Loucy (cell line): ENCODE data around the gene HOXA10.

ENCODE experiments used
- H2AFZ ChIP-seq: fragments of 200-600 bp; sonication (generic); 2 replicates; pipeline ENCODE4 v1.6.0; 2016; ENCODE audit warnings: antibody characterized with exemption, mild to moderate bottlenecking, low read length, moderate library complexity
- H3F3A ChIP-seq: fragments of 200-600 bp; 2 replicates; pipeline ENCODE4 v1.6.0; 2016; ENCODE audit warnings: antibody characterized with exemption, low read depth, mild to moderate bottlenecking
- H3K27me3 ChIP-seq: fragments of 200-600 bp; sonication (generic); 2 replicates; pipeline ENCODE4 v1.6.1; 2014; ENCODE audit warnings: low read length, mild to moderate bottlenecking; ENCODE audit not compliant: insufficient read depth, poor library complexity, severe bottlenecking
- H3K36me3 ChIP-seq: fragments of 200-600 bp; sonication (generic); 2 replicates; pipeline ENCODE4 v1.6.1; 2016; ENCODE audit warnings: low read length; ENCODE audit not compliant: insufficient read depth
- H3K4me1 ChIP-seq: fragments of 200-600 bp; sonication (generic); 2 replicates; pipeline ENCODE4 v1.5.1; 2014; ENCODE audit warnings: low read length, mild to moderate bottlenecking; ENCODE audit not compliant: insufficient read depth, poor library complexity, severe bottlenecking
- H3K4me2 ChIP-seq: fragments of 200-600 bp; sonication (generic); 2 replicates; pipeline ENCODE4 v1.6.0; 2014; ENCODE audit warnings: antibody characterized with exemption, low read length, low read depth, mild to moderate bottlenecking; ENCODE audit not compliant: poor library complexity, severe bottlenecking
- H3K4me3 ChIP-seq: fragments of 200-600 bp; sonication (generic); 2 replicates; pipeline ENCODE4 v1.5.1; 2014; ENCODE audit warnings: low read length, mild to moderate bottlenecking, mixed read lengths; ENCODE audit not compliant: poor library complexity, severe bottlenecking
- H3K79me2 ChIP-seq: fragments of 200-600 bp; sonication (generic); 2 replicates; pipeline ENCODE4 v1.6.1; 2014; ENCODE audit warnings: low read length; ENCODE audit not compliant: insufficient read depth
- H3K9ac ChIP-seq: fragments of 200-600 bp; sonication (generic); 2 replicates; pipeline ENCODE4 v1.6.0; 2014; ENCODE audit warnings: mild to moderate bottlenecking, low read depth, low read length, moderate library complexity; ENCODE audit not compliant: poor library complexity, severe bottlenecking
- H3K9me2 ChIP-seq: fragments of 200-600 bp; sonication (generic); replicated peaks from 2 replicates; pipeline ENCODE4 v1.6.1; 2016; ENCODE audit warnings: low read depth, low read length, mixed read lengths
- H3K9me3 ChIP-seq: fragments of 200-600 bp; sonication (generic); 2 replicates; pipeline ENCODE4 v1.6.1; 2014; ENCODE audit warnings: mild to moderate bottlenecking, antibody characterized with exemption, low read length, low read depth; ENCODE audit not compliant: insufficient read depth
- H4K20me1 ChIP-seq: fragments of 200-600 bp; sonication (generic); 2 replicates; pipeline ENCODE4 v1.6.0; 2014; ENCODE audit warnings: antibody characterized with exemption, low read length, mild to moderate bottlenecking; ENCODE audit not compliant: insufficient read depth, poor library complexity, severe bottlenecking
- EZH2phosphoT487 ChIP-seq: fragments of 200-600 bp; IDR thresholded peaks from 2 replicates; pipeline ENCODE4 v1.6.1; 2018; ENCODE audit warnings: antibody characterized with exemption, mild to moderate bottlenecking, moderate library complexity, borderline replicate concordance
- TF ChIP-seq, protein P1 (sequence below): fragments of 200-600 bp; sonication (generic); conservative IDR thresholded peaks from 2 replicates; pipeline ENCODE4 v1.5.1; 2014; ENCODE audit warnings: mild to moderate bottlenecking, antibody characterized with exemption, low read length

The HOXA10 gene

GRCh38 chr7:27164045-27164366 is 10.1 kb downstream of the HOXA10 start:
- peak overlapping the region; percentile 91 for H3K4me2 ChIP-seq
- H3K9ac ChIP-seq = peak overlapping the region; percentile 99
- peaks cover 58% of the 10 kb centered on the region for H3K27me3 ChIP-seq
- no peaks in the 10 kb centered on the region for H3K9me2 ChIP-seq
- H3K4me3 ChIP-seq = peak overlapping the region; percentile 94
- peaks cover 94% of the 10 kb centered on the region for H3K79me2 ChIP-seq
- no peak overlapping the region for H2AFZ ChIP-seq
- H3K4me1 ChIP-seq = peaks cover 13% of the 10 kb centered on the region
- peaks cover 49% of the 10 kb centered on the region for H4K20me1 ChIP-seq
- peaks cover 14% of the 10 kb centered on the region; the same call in 1 of the 2 replicates for H3F3A ChIP-seq
- no peaks in the 10 kb centered on the region for H3K9me3 ChIP-seq
- TF ChIP-seq, protein P1, sequence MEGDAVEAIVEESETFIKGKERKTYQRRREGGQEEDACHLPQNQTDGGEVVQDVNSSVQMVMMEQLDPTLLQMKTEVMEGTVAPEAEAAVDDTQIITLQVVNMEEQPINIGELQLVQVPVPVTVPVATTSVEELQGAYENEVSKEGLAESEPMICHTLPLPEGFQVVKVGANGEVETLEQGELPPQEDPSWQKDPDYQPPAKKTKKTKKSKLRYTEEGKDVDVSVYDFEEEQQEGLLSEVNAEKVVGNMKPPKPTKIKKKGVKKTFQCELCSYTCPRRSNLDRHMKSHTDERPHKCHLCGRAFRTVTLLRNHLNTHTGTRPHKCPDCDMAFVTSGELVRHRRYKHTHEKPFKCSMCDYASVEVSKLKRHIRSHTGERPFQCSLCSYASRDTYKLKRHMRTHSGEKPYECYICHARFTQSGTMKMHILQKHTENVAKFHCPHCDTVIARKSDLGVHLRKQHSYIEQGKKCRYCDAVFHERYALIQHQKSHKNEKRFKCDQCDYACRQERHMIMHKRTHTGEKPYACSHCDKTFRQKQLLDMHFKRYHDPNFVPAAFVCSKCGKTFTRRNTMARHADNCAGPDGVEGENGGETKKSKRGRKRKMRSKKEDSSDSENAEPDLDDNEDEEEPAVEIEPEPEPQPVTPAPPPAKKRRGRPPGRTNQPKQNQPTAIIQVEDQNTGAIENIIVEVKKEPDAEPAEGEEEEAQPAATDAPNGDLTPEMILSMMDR = no peak
- TF ChIP-seq EZH2phosphoT487 = no peak
- peaks cover 44% of the 10 kb centered on the region for H3K36me3 ChIP-seq

DNA sequence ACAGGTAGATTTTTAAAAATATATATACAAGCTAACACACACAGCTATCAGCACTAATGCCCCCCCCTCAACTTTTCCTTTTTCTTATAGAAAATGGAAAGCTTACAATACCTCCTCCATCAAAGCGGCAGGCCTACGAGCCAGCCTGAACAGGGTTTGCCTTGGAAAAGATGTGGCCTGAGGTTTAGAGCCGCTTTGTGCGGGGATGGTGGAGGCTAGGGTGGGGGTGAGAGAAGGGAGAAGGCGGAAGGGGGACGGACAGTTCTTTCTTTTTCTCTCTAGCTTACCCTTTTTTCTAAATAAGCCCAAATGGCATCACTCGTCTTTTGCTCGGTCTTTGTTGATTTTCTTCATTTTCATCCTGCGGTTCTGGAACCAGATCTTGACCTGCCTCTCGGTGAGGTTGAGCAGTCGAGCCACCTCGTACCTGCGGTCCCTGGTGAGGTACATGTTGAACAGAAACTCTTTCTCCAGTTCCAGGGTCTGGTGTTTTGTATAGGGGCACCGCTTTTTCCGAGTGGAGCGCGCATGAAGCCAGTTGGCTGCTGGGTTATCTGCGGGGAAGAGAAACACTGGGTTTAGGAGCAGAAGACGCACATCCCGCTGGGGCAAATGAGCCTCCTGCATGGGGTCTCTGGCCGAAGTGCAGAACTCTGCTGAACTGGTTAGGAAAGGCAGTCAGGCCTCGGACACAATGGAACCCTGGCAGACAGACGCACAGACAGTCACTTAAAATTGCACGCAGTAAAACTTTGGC is 10.7 kb downstream of the HOXA10 start:
- H3K27me3 ChIP-seq = peaks cover 53% of the 10 kb centered on the region
- peak overlapping the region; percentile 94 for H3K4me3 ChIP-seq
- H2AFZ ChIP-seq = no peak overlapping the region
- no peak for TF ChIP-seq EZH2phosphoT487
- TF ChIP-seq, protein P1 = no peak
- no peaks in the 10 kb centered on the region for H3K9me3 ChIP-seq
- H3F3A ChIP-seq = peaks cover 12% of the 10 kb centered on the region; the same call in 1 of the 2 replicates
- H3K4me2 ChIP-seq = peak overlapping the region; percentile 91
- peaks cover 39% of the 10 kb centered on the region for H3K36me3 ChIP-seq
- no peaks in the 10 kb centered on the region for H3K9me2 ChIP-seq
- peaks cover 49% of the 10 kb centered on the region for H4K20me1 ChIP-seq
- peak overlapping the region; percentile 99 for H3K9ac ChIP-seq
- peaks cover 94% of the 10 kb centered on the region for H3K79me2 ChIP-seq
- peaks cover 17% of the 10 kb centered on the region for H3K4me1 ChIP-seq

DNA sequence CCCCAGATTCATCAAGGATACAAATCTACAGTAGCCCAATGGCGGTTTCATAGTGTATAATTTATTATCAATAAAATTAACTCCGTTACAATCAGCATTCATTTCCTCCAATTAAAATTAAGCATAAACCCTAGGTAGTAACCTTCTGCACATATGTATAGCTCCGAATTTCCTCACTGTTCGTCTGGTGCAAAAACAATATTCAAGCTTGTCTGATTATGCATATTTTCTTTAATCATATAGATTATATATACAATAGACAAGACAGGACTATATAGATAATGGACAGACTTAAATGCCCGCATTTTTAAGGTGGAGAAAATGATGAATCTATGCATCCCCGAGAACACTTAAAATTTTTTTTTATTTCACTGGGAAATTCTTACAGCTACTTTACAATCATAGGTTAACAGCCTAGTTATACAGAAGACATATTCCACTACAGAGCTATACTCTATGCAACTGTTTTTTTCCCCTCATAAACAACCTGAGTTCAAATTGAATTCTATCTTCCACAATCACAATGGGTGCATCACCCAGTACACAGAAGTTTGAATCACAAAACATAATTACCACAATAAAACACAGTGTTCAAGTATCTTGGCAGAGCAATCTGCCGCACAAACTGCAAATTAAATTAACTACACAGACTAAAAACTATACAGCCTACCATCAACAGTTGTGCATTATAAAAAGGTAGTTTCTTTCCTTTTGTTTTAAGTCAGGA is 11.4 kb downstream of the HOXA10 start:
- Histone ChIP-seq H3K36me3 (peaks cover 33% of the 10 kb centered on the region), H3K9me3 (no peaks in the 10 kb centered on the region), H3K9me2 (no peaks in the 10 kb centered on the region), H3K9ac (peak overlapping the region; percentile 99), H2AFZ (no peak overlapping the region), H3K4me1 (peaks cover 12% of the 10 kb centered on the region), H3F3A (peaks cover 12% of the 10 kb centered on the region; the same call in 1 of the 2 replicates), H4K20me1 (peaks cover 47% of the 10 kb centered on the region), H3K4me3 (peak overlapping the region; percentile 94), H3K4me2 (peak overlapping the region; percentile 91), H3K79me2 (peaks cover 94% of the 10 kb centered on the region), H3K27me3 (peaks cover 50% of the 10 kb centered on the region)
- TF ChIP-seq, protein P1 = no peak
- TF ChIP-seq EZH2phosphoT487 = no peak
